Body of pancreas (tissue), 4 donors: Measurements from ENCODE around the gene ASB10.

Source experiments
- CTCF ChIP-seq, 7 experiments: fragments of 450-650 bp in 4 of 7; fragments of 200-600 bp in 3 of 7; sonication (generic) in 3 of 7; IDR thresholded peaks; one replicate each; pipeline ENCODE4 v1.5.1; 2016 to 2019; ENCODE audit warnings: antibody characterized with exemption in 7 of 7
- POLR2A ChIP-seq, 3 donors: fragments of 450-650 bp; IDR thresholded peaks; one replicate each; pipeline ENCODE4 v1.6.1; 2016; ENCODE audit warnings: antibody characterized with exemption in 3 of 3, mild to moderate bottlenecking in 2 of 3

- TF ChIP-seq POLR2A (IDR thresholded peaks at IDR 0.05) (no peak), CTCF (IDR thresholded peaks at IDR 0.05) (no peak)
Observed at GRCh38 chr7:151130741-151131157, 56.3 kb downstream of the ASB10 start.
